ENCODE results near the gene PARP16.
"Not testable (repeated sequence)": the region's sequence is repeated elsewhere in the genome, so short reads cannot be mapped to it uniquely, and the experiment has no call there.

The PARP16 gene

GRCh38 chr15:65233696-65234095 is 53.0 kb downstream of the PARP16 start:
- DNase-seq (ENCODE audit: low read depth): no peak

DNA sequence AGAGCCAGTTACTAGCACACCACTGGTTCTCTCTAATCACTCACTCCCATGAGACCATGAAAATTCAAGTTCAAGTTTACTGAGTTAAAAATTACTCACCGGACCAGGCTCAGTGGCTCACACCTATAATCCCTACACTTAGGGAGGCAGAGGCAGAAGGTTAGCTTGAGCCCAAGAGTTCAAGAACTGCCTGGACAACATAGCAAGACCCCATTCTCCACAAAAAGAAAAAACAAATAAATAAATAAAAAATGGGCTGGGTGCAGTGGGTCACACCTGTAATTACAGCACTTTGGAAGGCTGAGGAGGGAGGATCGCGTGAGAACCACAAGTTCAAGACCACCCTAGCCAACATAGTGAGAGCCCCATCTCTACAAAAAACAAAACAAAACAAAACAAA is 54.2 kb downstream of the PARP16 start:
- no peak for DNase-seq (ENCODE audit: low read depth)

- DNase-seq (ENCODE audit: low read depth): no peak
Measured at GRCh38 chr15:65231306-65231705, 55.4 kb downstream of the PARP16 start.

GRCh38 chr15:65226901-65227300 is 59.8 kb downstream of the PARP16 start:
- not testable (repeated sequence) for DNase-seq (ENCODE audit: low read depth)

- DNase-seq (ENCODE audit: low read depth): no peak
Measured at GRCh38 chr15:65226221-65226620, 60.5 kb downstream of the PARP16 start.

- DNase-seq (ENCODE audit: low read depth): no peak
Measured at GRCh38 chr15:65223996-65224395, 62.7 kb downstream of the PARP16 start.

- no peak for DNase-seq (ENCODE audit: low read depth)
Measured at GRCh38 chr15:65222891-65223290, 63.8 kb downstream of the PARP16 start.

GRCh38 chr15:65221697-65222096 is 65.0 kb downstream of the PARP16 start:
- no peak for DNase-seq (ENCODE audit: low read depth)

DNA sequence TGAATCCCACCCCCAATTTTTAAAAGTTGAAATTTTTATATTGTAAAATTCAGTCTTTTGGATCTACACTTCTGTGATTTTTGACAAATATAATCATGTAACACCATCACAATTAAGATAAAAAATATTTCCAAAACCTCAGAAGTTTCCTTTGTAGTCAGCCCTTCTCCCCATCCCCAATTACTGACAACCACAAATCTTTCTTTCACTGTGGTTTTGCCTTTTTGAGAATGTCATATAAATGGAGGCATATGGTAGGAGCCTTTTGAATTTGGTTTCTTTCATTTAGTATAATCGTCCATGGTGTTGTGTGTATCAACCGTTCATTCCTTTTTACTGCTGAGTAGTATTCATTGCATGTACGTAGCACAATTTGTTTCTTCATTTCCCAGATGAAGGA is 67.5 kb downstream of the PARP16 start:
- DNase-seq (ENCODE audit: low read depth): no peak

GRCh38 chr15:65217526-65218482 is 68.9 kb downstream of the PARP16 start:
- no peak for DNase-seq (ENCODE audit: low read depth)

DNA sequence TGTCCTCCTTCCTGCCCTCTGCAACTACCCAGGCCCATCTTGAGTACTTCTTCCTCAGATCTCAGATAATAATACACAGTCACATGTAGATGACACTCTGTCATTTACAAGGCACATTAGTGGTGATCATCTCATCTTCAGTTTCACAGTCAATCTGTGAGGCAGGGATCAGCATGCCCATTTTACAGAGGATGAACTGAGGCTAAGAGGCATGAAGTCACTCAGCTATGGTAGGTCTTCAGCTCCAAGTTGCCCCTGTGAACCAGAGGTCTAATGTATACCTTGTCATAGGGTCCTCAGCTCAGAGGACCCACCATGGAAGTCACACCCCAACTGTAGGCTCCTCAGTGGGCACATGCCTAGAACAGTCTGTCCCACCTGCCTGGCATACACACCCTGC is 71.2 kb downstream of the PARP16 start:
- no peak for DNase-seq (ENCODE audit: low read depth)

DNA sequence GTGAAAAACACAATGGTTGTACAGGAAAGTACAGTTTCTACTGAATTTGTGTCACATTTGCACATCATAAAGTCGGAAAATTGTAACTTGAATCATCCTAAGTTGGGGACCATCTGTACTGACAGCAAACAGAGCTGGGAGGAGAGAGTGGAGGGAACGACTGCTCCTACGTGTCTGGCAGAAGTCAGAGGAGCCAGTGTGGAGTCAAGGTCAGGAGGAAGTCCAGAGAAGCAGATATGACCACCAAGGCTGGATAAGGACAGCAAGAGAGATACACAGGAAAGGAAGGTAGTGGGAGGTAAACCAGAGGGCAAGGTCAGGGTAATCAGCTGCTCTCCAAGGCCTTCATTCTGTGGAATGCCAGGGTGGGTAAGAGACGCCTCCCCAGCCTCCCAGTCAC is 72.7 kb downstream of the PARP16 start:
- no peak for DNase-seq (ENCODE audit: low read depth)

DNA sequence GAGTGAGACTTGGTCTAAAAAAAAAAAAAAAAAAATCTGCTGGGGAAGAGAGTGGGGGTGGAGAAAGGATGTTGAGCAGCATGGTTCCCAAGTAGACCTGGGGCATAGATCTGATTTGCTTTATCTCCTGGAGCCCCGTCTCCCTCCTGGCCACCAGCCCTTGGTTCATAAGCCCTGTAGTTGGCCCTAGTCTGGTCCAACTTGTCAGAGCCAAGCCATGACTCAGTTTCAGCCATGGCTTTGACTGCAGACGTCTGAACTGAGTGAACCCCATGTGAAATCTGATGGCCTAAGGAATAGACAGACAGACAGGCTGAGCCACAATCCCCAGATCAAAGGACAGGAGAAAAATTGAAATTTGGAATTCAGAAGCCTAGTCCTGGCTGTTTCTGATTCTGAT is 73.4 kb downstream of the PARP16 start:
- no peak for DNase-seq (ENCODE audit: low read depth)

- peak; percentile 6 for DNase-seq (ENCODE audit: low read depth)
Measured at GRCh38 chr15:65212097-65212496, 74.6 kb downstream of the PARP16 start.

DNA sequence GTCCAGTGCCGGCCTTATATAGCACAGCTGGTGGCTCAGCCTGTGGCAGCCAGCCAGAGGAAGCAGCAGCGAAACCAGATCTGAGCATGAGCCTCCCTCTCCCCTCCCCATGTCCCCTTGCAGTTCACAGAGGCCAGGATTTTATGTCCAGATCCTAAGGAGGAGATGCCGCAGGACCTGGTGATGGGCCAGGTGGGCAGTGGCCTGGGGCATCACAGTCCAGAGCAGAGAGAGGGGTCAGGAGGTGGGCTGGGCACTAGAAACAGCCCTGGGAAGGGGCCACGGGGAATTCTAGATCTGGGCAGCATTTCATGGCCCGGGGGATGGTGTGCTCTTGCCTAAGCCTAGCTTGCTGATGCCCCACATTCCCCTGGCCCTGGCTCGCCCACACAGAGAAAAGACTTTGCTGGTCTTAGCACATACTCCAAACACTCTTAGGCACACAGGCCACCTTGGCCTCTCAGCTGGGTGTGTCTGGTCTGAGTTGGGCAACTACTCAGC is 75.2 kb downstream of the PARP16 start:
- DNase-seq (ENCODE audit: low read depth): no peak

- DNase-seq (ENCODE audit: low read depth): no peak
Measured at GRCh38 chr15:65210770-65211481, 75.8 kb downstream of the PARP16 start, which contains the start of gene CILP. CILP (minus strand) TSS chr15:65211473; CDS start chr15:65209755, 1,718 bp downstream.

DNA sequence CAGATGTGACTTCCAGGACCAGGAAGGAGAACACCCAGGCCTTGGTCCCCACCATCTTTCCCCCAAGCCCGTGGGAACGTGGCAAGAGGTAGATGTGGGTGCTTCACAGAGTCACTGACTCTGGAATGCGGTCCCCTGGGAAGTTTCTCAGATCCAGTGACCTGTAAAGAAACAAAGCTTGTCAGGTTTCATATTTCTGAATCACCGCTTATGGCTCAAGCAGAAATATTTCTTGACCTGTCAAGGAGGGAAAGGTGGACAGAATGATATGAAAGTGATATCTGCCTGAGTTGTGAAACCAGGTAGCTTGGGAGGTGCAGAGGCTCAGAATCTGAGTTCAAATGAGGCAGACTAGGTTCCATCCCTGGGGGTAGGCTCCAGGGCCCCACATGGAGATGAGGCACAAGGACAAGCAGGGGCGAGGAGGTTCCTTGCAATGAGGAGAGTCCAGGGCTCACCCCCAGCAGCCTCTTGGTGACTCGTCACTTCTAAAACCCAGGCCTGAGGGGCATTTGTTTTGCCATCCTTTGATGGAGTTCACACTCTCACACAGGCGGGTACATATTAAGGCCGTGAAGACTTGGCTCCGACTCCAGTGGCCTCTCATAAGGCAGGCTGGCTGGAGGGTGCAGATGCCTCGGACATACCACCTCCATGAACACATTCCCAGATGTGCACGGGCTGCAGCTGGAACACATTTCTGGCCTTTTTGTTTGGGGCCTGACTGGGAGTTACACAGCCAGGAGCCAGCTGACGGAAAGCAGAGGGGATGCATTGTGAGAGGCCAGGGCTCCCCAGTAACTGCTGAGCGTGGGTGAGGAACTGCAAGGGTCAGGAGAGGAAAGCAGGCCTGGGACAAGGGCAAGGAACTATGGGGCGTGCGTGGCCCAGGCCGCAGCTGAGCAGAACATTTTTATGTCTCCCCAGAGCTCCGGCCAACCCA is 76.7 kb downstream of the PARP16 start:
- no peak for DNase-seq (ENCODE audit: low read depth)

GRCh38 chr15:65208647-65209046 is 78.0 kb downstream of the PARP16 start:
- no peak for DNase-seq (ENCODE audit: low read depth)
